OCI-LY3 (cell line): Measurements from ENCODE around the gene PILRB.

ENCODE experiments used
- CTCF ChIP-seq: fragments of 200-600, 300-600 bp; sonication (generic); IDR thresholded peaks from 2 replicates; pipeline ENCODE4 v1.5.1; 2014; ENCODE audit warnings: antibody characterized with exemption, low read length, low read depth
- EZH2phosphoT487 ChIP-seq: fragments of 200-600 bp; shearing (Covaris generic); IDR thresholded peaks from 2 replicates; pipeline ENCODE4 v1.6.1; 2018; ENCODE audit warnings: antibody characterized with exemption, mixed run types, low read depth

GRCh38 chr7:100366411-100367250 is 8.7 kb downstream of the PILRB start:
- no peak for TF ChIP-seq EZH2phosphoT487
- TF ChIP-seq CTCF = no peak
